ENCODE data around the gene POLD4.
"Not testable (repeated sequence)": the region's sequence is repeated elsewhere in the genome, so short reads cannot be mapped to it uniquely, and the experiment has no call there.

Gene POLD4

DNA sequence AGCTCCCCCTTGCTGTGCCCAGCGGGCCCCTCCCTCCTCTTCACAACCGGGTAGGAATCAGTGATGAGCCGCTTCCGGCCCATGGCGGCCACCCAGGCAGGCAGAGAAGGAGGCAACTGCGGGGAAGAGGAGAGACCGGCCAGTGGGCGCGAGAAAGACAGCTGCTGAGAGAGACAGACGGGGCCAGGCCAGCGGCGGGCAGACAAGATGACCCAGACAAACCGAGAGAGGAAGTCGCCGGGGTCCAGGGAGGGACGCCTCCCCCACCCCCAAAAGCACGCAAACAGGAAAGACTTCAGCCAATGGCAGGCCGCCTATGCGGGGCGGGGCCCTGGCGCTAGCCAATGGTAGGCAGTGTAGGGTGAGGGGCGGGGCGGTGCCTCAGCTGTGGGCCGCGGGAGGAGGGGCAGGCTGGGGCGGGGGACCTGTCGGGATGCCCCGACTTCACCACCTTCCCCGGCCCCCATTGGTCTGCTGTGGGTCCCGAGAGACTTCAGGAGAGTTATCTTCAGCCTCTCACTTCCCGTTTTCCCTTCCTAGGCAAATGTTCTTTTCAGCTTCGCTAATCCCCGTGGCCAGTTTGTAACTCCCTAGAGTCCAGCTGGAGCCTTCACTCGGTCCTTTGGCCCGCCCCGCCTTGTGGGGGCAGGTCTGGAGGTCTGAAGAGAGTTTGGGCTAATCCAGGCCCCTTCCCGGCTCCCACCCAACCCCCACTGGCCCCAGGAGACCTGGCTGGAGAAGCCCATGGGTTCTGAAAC lies at the start of gene POLD4:
TSS of gene POLD4 (minus strand) at position 230 of the 758 bp plus-strand sequence. CDS start at position 83, 147 bp downstream.
- peak; percentile 96 to 97 for DNase-seq

DNA sequence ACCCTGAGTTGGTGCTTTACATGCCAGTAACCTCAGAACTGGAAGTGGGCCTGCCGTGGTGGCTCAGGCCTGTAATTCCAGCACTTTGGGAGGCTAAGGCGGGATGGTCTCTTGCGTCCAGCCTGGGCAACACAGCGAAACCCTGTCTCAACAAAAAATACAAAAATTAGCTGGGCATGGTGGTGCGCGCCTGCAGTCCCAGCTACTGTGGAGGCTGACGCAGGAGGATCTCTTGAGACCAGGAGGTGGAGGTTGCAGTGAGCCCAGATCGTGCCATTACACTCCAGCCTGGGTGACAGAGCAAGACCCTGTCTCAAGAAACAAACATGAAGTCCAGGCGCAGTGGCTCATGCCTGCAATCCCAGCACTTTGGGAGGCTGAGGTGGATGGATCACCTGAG lies 49.7 kb upstream of the POLD4 start:
- DNase-seq = not testable (repeated sequence)

DNA sequence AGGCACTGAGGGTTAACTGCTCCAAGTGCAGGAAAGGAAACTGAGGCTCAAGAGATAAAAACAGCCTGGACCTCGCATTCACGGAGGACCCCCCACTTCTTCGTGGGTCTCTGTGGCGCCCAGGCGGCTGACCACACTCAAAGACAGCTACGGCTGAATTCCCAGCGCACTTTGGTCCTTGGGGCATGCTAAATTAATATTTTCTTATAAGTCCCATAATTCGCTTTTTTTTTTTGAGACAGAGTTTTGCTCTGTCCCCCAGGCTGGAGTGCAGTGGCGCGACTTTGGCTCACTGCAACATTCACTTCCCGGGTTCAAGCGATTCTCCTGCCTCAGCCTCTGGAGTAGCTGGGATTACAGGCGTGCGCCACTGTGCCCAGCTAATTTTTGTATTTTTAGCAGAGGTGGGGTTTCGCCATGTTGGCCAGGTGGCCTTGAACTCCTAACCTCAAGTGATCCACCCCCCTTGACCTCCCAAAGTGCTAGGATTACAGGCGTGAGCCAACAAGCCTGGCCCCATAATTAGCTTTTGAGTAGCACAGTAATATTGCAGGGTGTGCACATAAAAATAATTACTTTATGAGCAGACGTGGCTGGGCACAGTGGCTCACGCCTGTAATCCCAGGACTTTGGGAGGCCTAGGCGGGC lies 49.0 kb upstream of the POLD4 start:
- DNase-seq = not testable (repeated sequence)

DNA sequence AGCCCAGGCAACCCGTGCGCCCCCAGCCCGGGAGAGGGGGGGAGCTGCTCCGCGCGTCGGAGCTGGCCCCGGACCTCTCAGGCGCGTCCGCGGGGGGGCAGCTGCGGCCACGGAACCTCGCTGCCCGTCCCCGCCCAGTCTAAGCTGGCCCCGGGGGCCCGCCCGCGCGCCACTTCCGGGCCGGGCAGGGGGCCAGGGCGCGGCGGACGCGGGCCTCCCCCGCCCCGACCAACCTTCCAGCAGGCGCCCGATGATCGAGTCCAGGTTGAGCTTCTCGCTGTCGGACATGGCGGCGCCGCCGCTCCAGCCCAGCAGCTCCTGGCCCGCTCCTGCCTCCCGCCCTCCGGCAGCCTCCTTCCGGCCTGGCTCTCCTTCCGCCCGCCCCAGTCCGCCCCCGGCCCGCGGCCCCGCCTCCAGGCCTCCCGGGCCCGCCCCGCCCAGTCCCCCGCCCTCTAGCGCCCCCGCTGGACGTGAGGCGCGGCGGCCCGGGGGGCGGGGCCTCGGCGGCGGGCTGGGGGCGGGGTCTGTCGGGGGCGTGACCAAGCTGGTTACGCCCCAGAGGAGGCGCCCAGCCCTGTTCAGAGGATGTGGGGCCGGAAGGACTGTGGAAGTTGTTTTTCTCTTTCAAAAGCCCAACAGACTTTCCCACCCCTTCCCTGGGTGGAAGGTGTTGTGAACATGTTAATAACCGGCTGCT lies 48.3 kb upstream of the POLD4 start, which contains the start of gene PPP1CA:
TSS of gene PPP1CA (minus strand) at position 364 of the 697 bp plus-strand sequence. CDS start at position 288, 76 bp downstream.
- peak; percentile 88 to 93 for DNase-seq

DNA sequence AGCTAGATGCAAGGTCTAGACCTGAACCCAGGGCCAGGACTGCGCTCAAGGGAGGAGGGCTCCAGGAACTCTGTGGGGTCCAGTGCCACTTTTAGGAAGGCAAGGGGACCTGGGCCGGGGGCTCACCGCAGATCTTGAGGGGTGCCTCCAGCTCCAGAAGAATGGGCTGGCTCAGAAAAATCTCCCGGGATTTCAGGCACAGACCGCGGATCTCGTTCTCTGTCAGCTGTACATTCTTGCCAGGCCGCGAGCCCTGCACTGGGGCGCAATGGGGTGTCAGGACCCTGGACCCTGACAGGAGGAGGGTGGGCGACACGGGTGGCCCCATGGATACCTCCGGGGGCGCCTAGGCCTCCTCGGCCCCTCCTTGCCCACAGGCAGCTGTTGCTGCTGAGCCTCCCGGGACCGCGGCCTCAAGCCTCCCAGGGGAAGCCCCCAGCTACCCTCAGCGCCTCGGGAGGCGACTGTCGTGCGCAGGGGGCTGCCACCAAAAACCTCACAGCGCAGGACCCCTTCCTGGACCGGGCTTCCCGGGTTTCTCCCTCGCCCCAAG lies 47.7 kb upstream of the POLD4 start:
- DNase-seq = no peak

DNA sequence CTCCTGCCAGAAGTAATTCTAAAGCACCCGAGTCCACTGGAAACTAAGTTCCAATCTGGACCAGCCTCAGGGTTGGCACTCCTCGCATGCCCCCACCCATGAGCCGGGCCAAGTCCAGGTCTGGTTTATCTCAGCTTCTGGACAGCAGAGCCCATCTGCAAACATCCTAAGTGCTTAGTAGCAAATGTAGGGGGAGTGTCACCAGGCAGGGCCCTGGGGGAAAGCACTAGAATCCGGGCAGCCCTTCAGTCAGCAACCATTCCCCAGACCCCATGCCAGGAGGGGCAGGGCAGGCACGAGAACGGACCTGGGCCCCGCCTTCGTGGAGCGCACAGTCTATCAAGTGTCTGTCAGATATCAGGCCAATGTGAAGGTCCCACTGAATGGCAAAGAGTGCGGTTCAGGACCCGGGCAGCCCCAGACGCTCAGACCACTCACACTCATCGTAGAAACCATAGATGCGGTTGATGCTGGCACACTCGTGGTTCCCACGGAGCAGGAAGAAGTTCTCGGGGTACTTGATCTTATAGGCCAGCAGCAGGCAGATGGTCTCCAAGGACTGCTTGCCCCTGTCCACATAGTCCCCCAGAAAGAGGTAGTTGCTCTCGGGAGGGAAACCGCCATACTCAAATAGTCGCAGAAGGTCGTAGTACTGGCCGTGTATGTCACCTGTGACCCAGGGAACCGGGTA lies 47.0 kb upstream of the POLD4 start:
- no peak for DNase-seq

DNA sequence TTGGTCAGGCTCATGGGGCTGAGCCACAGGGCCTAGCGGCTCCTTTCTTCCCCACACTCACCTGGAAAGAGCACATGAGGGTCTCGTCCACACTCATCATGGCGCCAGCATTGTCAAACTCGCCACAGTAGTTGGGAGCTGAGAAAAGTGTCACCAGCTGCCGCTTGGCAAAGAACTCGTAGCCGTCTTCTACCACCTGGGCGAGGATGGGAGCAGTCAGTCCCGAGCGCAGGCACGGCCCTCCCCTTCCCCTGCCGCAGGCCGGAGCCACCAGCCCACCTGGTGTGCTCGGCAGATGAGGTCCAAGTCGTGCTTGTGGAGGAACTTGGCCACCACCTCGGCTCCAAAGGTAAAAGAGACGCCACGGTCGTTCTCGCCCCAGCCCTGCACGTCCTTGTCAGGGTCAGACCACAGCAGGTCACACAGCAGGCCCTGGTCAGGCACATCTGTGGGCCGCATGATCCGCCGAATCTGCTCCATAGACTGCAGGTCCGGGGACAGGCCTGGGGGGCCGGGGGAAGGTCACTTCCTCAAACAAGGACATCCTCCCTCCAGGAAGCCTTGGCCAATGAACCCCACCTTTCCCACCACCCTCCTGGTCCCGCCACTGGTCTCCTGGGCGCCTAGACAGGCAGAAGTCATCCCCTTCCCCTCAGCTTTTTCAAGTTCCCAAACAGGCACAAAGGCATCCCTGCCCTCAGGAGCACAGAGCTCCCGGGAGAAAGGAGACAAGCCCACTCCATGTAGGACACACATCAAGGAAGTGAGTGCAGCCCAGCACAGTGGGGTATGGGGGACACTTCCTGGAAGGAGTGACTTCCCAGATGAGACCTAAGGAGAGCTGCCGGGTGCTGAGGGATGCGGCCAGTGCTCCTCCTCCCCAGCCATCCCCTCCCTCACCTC lies 45.6 kb upstream of the POLD4 start:
- DNase-seq = no peak

DNA sequence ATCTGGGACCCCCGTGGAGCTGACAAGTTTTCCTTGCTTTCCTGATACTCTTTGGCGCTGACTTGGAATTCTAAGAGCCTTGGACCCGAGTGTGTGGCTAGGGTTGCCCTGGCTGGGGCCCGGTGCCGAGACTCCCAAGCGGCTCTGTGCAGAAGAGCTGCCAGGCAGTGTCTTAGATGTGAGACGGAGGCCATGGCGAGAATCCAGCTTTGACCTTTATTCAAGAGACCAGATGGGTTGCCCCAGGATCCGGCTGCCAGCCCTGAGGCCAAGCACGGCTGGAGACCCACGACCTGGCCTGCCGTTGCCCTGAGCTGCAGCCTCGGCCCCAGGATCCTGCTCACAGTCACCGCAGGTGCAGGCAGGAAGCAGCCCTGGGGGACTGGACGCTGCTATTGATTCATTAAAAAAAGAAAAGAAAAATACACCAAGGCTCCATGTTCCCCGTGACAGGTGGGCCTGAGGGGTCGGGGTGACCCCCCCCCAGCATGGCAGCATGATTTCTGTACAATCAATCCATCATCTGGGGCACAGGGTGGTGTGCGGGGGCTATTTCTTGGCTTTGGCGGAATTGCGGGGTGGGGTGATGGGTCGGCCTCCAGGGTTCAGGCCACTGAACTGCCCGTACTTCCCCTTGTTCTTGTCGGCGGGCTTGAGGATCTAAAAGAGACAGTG lies 44.8 kb upstream of the POLD4 start:
- no peak for DNase-seq

DNA sequence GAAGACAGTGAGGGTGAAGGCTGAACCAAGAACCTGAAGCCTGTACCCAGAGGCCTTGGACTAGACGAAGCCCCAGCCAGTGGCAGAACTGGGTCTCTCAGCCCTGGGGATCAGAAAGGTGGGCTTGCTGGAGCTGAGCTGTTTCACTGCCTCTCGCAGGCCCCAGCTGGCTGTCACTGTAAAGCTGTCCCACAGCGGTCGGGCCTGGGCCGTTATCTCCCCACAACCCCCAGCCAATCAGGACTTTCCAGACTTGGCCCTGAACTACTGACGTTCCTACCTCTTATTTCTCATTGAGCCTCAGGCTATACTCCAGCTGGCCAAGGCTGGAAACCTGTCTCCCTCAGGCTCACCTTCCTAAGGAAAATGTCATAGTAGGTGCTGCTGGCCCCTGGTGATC lies 44.2 kb upstream of the POLD4 start:
- no peak for DNase-seq

DNA sequence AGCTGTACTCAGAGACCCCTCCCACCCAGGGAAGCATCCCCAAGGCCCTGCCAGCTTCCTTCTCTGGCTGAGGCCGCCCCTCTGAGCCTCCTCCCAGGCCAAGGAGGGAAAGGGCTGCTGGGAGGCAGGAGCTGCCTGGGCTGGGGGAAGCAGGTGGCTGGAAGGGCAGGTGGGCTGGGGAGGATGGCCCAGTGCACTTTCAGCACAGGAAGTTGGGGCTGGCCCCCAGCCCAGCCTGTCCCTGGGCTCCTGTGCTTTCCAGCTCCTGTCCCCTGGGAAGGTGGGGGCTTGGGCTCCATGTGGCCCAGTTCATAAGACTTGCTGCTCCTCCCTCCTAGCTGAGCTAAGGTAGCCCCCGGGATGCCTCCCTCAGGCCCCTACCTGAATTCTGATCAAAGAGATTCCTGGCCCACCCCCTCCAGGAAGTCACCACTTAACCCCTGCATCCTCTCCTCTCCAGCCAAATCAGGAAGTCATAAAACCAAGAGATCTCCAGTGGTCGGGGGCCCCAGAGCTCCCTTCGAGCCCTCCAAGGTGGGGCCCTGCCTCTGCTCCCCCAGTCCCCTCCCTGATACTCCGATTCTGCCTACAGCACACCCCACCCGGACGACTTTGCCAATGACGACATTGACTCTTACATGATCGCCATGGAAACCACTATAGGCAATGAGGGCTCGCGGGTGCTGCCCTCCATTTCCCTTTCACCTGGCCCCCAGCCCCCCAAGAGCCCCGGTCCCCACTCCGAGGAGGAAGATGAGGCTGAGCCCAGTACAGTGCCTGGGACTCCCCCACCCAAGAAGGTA lies 43.4 kb upstream of the POLD4 start:
- no peak for DNase-seq

DNA sequence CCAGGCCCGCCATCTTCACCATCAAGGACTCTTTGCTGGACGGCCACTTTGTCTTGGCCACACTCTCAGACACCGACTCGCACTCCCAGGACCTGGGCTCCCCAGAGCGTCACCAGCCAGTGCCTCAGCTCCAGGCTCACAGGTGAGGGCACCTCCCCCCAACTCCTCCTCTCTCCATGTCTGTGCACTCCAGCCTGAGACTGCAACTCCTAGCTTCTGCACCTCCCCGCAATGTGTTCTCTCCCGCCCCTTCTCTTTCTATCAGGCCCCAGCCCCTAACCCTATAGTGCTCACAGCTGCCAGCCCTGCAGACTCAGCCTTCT lies 42.9 kb upstream of the POLD4 start:
- DNase-seq = no peak

DNA sequence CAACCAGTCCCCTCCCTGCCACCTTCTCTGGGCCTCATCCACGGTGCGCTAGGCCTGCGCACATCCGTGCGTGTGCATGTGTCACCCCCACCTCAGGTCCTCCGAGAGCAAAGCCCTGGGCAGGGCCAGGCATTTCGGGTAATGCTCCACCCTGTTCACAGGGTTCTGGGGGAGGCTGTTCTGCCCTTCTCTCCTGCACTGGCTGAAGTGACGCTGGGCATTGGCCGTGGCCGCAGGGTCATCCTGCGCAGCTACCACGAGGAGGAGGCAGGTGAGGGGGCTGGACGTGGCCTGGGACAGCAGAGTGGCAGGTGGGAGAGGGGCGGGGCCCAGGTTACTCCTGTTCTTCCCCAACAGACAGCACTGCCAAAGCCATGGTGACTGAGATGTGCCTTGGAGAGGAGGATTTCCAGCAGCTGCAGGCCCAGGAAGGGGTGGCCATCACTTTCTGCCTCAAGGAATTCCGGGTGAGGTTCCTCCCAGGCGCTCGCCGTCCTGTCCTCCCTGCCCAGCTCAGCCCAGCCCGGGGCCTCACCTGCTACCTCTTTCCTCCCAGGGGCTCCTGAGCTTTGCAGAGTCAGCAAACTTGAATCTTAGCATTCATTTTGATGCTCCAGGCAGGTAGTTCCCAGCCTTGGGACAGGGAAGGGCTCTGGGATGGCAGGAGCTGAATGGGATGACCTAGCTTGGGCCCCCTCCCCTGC lies 42.4 kb upstream of the POLD4 start:
- no peak for DNase-seq

DNA sequence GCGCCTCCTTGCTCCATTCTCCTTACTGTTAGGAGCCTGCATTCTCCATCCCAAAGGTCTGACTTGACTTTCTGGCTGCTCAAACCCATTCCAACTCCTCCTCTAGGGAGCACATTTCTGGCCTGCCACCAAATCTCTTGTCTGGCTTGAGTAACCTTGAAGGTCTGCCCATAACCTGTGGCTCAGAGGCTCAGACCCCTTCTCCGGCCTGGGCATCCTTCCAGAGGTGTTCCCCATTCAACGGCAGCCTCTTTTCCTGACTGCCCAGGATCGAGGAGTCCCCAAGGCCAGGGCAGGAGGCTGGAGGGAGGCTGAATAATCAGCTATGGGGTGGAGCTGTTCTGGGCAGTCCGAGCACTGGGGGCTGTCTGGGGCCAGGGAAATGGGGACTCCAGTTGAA lies 40.6 kb upstream of the POLD4 start:
- no peak for DNase-seq

DNA sequence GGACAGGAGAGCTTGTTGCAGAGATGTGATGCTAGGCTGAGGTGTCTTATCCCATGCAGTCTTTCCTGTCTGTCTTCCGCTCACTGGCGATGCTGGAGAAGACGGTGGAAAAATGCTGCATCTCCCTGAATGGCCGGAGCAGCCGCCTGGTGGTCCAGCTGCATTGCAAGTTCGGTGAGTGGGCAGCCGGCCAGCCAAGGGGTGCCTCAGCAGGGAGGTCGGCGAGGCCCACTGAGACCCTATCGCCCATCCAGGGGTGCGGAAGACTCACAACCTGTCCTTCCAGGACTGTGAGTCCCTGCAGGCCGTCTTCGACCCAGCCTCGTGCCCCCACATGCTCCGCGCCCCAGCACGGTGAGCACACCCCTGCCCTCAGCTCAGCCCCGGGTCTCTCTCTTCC lies 40.1 kb upstream of the POLD4 start:
- DNase-seq = no peak

DNA sequence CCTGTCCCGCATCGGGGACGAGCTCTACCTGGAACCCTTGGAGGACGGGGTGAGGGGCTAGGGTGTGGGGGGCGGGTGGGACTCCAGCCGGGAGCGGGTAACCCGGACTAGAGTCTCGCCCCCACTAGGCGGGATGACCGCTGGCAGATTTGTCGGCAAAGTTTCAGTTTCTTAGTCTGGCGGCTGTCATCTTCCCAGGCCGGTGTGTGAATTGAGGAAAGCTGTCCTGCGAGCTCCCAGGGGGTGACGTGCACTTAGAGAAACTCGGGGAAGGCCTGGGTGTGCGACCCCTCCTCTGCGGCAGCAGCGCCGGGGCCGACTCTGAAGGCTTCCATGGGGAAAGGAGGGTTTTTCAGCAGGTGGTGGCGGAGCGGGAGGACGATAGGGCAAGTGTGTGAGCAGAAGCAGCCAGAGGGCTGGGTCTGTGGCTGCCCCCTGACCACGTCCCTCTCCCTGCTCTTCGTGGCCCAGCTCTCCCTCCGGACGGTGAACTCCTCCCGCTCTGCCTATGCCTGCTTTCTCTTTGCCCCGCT lies 38.9 kb upstream of the POLD4 start:
- DNase-seq = no peak

DNA sequence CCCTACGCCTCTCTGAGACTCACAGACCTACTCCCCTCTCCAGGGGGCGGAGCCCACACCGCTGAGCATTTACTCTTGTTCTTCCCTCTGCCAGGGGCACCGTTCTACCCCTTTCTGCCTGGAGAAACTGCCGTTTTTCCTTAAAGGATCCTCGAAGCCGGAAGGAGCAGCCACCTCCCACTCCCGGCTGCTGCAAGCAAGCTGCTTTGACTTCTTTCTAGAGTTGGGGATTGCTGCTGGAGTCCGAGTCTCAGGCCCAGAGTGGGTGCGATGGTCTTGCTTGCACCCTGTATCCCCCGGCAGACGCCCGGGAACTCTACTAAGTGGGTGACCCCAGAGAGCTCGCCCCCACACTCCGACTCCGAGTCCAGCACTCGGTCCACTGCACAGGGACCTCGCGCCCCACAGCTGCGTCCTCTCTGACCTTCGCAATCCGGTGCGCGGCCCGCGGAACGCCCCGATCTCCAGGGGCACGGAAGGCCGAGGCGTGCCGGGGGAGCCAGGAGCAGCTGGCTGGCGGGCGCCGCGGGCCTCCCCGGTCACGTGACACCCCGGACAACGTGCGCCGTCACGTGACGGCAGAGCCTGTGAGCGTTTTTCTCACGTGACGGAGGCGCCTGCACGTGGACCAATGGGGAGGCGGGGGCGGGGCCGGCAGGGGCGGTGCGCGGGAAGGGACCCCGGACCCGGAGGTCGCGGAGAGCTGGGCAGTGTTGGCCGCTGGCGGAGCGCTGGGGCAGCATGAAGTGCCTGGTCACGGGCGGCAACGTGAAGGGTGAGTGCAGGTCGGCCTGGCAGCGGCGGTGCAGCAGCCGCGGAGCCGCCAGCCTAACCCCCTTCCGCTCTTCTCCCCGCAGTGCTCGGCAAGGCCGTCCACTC lies 38.2 kb upstream of the POLD4 start, which contains the start of gene RAD9A:
TSS of gene RAD9A (plus strand) at position 683 of the 879 bp plus-strand sequence. CDS start at position 742, 59 bp downstream.
- peak; percentile 90 to 93 for DNase-seq

DNA sequence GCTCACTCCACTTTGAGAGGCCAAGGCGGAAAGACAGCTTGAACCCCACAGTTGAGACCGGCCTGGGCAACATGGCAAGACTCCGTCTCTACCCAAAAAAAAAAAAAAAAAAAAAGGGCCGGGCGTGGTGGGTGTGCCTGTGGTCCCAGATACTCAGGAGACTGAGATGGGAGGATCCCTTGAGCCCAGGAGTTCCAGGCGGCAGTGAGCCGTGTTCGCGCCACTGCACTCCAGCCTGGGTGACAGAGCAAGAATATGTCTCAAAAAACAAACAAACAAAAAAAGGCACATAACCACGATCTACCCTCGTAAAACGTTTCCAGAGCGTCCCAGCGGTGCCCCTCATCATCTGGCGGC lies 37.6 kb upstream of the POLD4 start:
- DNase-seq = no peak

DNA sequence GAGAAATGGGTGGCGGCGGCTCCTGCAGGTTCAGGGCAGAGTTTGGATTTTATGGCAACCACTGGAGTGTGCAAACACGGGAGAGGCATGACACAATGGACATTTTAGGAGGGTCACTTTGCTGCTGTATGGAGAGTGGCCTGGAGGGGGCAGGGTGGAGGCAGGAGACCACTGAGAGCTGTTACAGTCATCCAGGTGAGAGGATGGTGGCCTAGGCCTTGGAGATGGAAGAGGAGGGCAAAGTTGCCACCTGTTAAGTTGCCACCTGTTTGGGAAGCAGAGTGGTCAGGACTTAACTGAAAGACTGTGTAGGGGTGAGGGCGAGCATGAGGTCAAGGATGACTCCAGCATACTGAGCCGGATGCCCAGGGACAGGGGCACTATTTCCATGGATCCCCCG lies 36.1 kb upstream of the POLD4 start:
- peak; percentile 50 to 72 for DNase-seq
